K562 (cell line): ENCODE results near the gene PPM1E. TPM values are rescaled to one million over a fixed set of nuclear protein-coding genes. Genes with fewer than 3 reads are reported as not detected.

Source experiments
- ATAC-seq: fragments of 200-7000 bp; cut with Tn5 transposase; 3 replicates; pipeline ENCODE4 v1.9.1; 2020; ENCODE audit warnings: moderate library complexity
- BruUV-seq: library from RNA; stranded (reverse); fragments of 400-500 nt; replicated peaks from 2 replicates; lab custom pipeline; 2021; lab: Mats Ljungman, UMichigan
- CTCF ChIA-PET: fragments of 300-600 bp; formaldehyde crosslinking; extraction: SDS; loops from one replicate; lab custom pipeline; 2021; ENCODE audit warnings: low intra/inter-chr PET ratio; lab: Yijun Ruan, JAX
- POLR2A ChIA-PET: fragments of 300-600, 350-650 bp; sonication (Branson Sonifier 250); formaldehyde crosslinking; extraction: SDS; loops from one replicate; lab custom pipeline; 2021; ENCODE audit warnings: antibody characterized with exemption, inconsistent platforms; lab: Yijun Ruan, JAX
- DNase-seq, 4 experiments: peaks; one replicate each; pipeline versions ENCODE4 v3.0.0 to v3.0.0-alpha.2; 2011 to 2018; ENCODE audit warnings: low spot score in 3 of 4, mixed read lengths in 3 of 4; ENCODE audit errors: extremely low read depth in 1 of 4
- FAIRE-seq: peaks from 2 replicates; lab custom pipeline; 2011; peaks lifted over from hg19 to GRCh38; lab: Jason Lieb, UNC
- H2AFZ ChIP-seq: 2 replicates; pipeline ENCODE4 v1.6.0; 2011; ENCODE audit warnings: low read depth, low read length, control low read depth, inconsistent platforms
- H3K27ac ChIP-seq: fragments of 200-600 bp; 3 replicates; pipeline ENCODE4 v1.8.0; 2011; ENCODE audit warnings: low read depth, mild to moderate bottlenecking, control low read depth, inconsistent platforms, low read length, moderate library complexity, mixed read lengths; ENCODE audit errors: extremely low read depth
- H3K27me3 ChIP-seq, 2 experiments: fragments of 300-600 bp in 1 of 2; 2 replicates in 1 of 2; 3 replicates in 1 of 2; pipeline versions ENCODE4 v1.6.0 to v1.8.0; 2011; ENCODE audit warnings: inconsistent platforms in 2 of 2, low read length in 2 of 2, mild to moderate bottlenecking in 1 of 2, mixed read lengths in 1 of 2, moderate library complexity in 1 of 2; ENCODE audit not compliant: control insufficient read depth in 2 of 2, insufficient read depth in 2 of 2
- H3K36me3 ChIP-seq: fragments of 300-600 bp; 3 replicates; pipeline ENCODE4 v1.8.0; 2011; ENCODE audit warnings: mild to moderate bottlenecking, low read length, inconsistent platforms; ENCODE audit not compliant: control insufficient read depth, insufficient read depth
- H3K4me1 ChIP-seq, 2 experiments: fragments of 200-600 bp in 1 of 2; replicated peaks in 1 of 2; 2 replicates in 1 of 2; 3 replicates in 1 of 2; pipeline versions ENCODE4 v1.5.1 to v1.8.0; 2011; ENCODE audit warnings: inconsistent platforms in 2 of 2, low read length in 2 of 2, mild to moderate bottlenecking in 1 of 2, mixed read lengths in 1 of 2, moderate library complexity in 1 of 2; ENCODE audit not compliant: control insufficient read depth in 2 of 2, insufficient read depth in 2 of 2
- H3K4me2 ChIP-seq: 2 replicates; pipeline ENCODE4 v1.6.1; 2011; ENCODE audit warnings: low read length, control low read depth, inconsistent platforms, mixed read lengths; ENCODE audit not compliant: insufficient read depth
- H3K4me3 ChIP-seq: fragments of 200-600 bp; sonication (generic), shearing (Covaris generic); 2 replicates; pipeline ENCODE4 v1.5.1; 2016; ENCODE audit warnings: control low read depth, inconsistent platforms
- H3K79me2 ChIP-seq: fragments of 200-600 bp; 3 replicates; pipeline ENCODE4 v1.8.0; 2011; ENCODE audit warnings: low read length, inconsistent platforms; ENCODE audit not compliant: control insufficient read depth, insufficient read depth
- H3K9ac ChIP-seq, 2 experiments: 2 replicates each; pipeline versions ENCODE4 v1.6.0 to v1.6.1; 2011; ENCODE audit warnings: low read depth in 2 of 2, low read length in 2 of 2, control low read depth in 1 of 2, inconsistent platforms in 1 of 2, mild to moderate bottlenecking in 1 of 2, mixed read lengths in 1 of 2; ENCODE audit not compliant: insufficient read depth in 1 of 2
- H3K9me1 ChIP-seq: one replicate; pipeline ENCODE4 v1.6.0; 2011; ENCODE audit warnings: inconsistent platforms, mild to moderate bottlenecking, low read length, moderate library complexity; ENCODE audit not compliant: control insufficient read depth, insufficient read depth
- H3K9me3 ChIP-seq: replicated peaks from 2 replicates; pipeline ENCODE4 v1.5.1; 2011; ENCODE audit warnings: low read depth, low read length, inconsistent platforms; ENCODE audit not compliant: control insufficient read depth, insufficient read depth
- H4K20me1 ChIP-seq: replicated peaks from 2 replicates; pipeline ENCODE4 v1.6.1; 2011; ENCODE audit warnings: low read length, inconsistent platforms, mixed read lengths; ENCODE audit not compliant: control insufficient read depth, insufficient read depth
- GTF2F1 ChIP-seq: IDR thresholded peaks from 2 replicates; pipeline ENCODE4 v1.6.1; 2011; ENCODE audit warnings: low read depth, low read length, improper control_type of control experiment
- STAT5A ChIP-seq: IDR thresholded peaks from 2 replicates; pipeline ENCODE4 v1.6.1; 2012; ENCODE audit warnings: low read length, inconsistent platforms, borderline replicate concordance
- ZBTB1 ChIP-seq: sonication (generic); formaldehyde crosslinking; IDR thresholded peaks from 2 replicates; pipeline ENCODE4 v1.8.1; 2023; ENCODE audit warnings: missing genetic modification reagents, low read depth, mild to moderate bottlenecking, borderline replicate concordance
- ZBTB11 ChIP-seq, 3 experiments: fragments of 200-800 bp in 1 of 3; fragments of 250-450 bp in 1 of 3; fragments of 450-650 bp in 1 of 3; sonication (Bioruptor Pico) in 1 of 3; sonication (Bioruptor generic) in 1 of 3; formaldehyde crosslinking in 1 of 3; IDR thresholded peaks; 2 replicates each; pipeline versions ENCODE4 v1.6.1 to v1.8.0; 2016 to 2022; ENCODE audit warnings: mild to moderate bottlenecking in 2 of 3, missing genetic modification characterization in 2 of 3, missing compliant biosample characterization in 1 of 3, moderate library complexity in 1 of 3
- WGBS: fragments of 100-300 bp; shearing (Covaris generic); methylation state at CpG from one replicate; pipeline ENCODE4 v1.1.6; 2016; ENCODE audit warnings: low coverage, mixed read lengths; ENCODE audit not compliant: insufficient coverage; ENCODE audit errors: missing lambda C conversion rate; 5-methylcytosine and 5-hydroxymethylcytosine counted together
- in situ Hi-C: fragments of 300-500 bp; cut with MboI; formaldehyde crosslinking; loops from 4 replicates; pipeline ENCODE4 v1.15.0; 2018; ENCODE audit warnings: inconsistent platforms, mixed read lengths
- intact Hi-C: fragments of 100-400 bp; cut with micrococcal nuclease; formaldehyde crosslinking; loops from 2 replicates; pipeline ENCODE4 v1.14.2; 2022
- polyA plus RNA-seq, 8 experiments: library from polyadenylated mRNA; depleted of rRNA in 4 of 8; stranded (reverse) in 5 of 8; unstranded in 3 of 8; fragments of >200 nt; fragmentation: Nextera tagmentation in 2 of 8; fragmentation: Illumina TruSeq in 1 of 8; extraction: Ambion mirVana in 2 of 8; extraction: Trizol in 1 of 8; gene quantifications; 2 replicates each; pipeline versions ENCODE4 v1.2.1 to v1.2.3, GENCODE V29; 2011 to 2014; ENCODE audit warnings: inconsistent platforms in 1 of 8, missing spikeins in 1 of 8
- total RNA-seq, 7 experiments: library from RNA; depleted of rRNA in 6 of 7; stranded (reverse); fragments of >200 nt in 6 of 7; fragmentation: Illumina TruSeq in 2 of 7; extraction: Trizol in 2 of 7; gene quantifications; 2 replicates each; pipeline versions ENCODE4 v1.2.1 to v1.2.3, GENCODE V29; 2011 to 2021; ENCODE audit warnings: low replicate concordance in 1 of 7
- TF ChIP-seq, protein P1 (sequence below): fragments of 450-650 bp; conservative IDR thresholded peaks from 2 replicates; pipeline ENCODE4 v1.6.1; 2016; ENCODE audit warnings: missing genetic modification characterization, low read depth, mild to moderate bottlenecking, missing compliant biosample characterization, moderate library complexity
- TF ChIP-seq, protein P2 (sequence below), 3 experiments: fragments of 200-800 bp in 1 of 3; sonication (Bioruptor generic) in 1 of 3; sonication (generic) in 1 of 3; formaldehyde crosslinking in 1 of 3; IDR thresholded peaks; 2 replicates each; pipeline versions ENCODE4 v1.6.1 to v1.8.0; 2016 to 2022; ENCODE audit warnings: mild to moderate bottlenecking in 2 of 3, missing compliant biosample characterization in 2 of 3, missing genetic modification characterization in 2 of 3, missing genetic modification reagents in 1 of 3

Gene PPM1E
- total and polyA plus RNA-seq, 9 of the 15 experiments (the other 6 are each of a cell fraction or from before 2014, with no cell fraction given), result 1.0 to 5.7 (median 4.7) TPM

GRCh38 chr17:58913971-58914769 lies 158.5 kb downstream of the PPM1E start (continued):
- TF ChIP-seq GTF2F1, result no peak
- TF ChIP-seq, protein P1, sequence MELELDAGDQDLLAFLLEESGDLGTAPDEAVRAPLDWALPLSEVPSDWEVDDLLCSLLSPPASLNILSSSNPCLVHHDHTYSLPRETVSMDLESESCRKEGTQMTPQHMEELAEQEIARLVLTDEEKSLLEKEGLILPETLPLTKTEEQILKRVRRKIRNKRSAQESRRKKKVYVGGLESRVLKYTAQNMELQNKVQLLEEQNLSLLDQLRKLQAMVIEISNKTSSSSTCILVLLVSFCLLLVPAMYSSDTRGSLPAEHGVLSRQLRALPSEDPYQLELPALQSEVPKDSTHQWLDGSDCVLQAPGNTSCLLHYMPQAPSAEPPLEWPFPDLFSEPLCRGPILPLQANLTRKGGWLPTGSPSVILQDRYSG (tag), result no peak
- TF ChIP-seq, protein P2, sequence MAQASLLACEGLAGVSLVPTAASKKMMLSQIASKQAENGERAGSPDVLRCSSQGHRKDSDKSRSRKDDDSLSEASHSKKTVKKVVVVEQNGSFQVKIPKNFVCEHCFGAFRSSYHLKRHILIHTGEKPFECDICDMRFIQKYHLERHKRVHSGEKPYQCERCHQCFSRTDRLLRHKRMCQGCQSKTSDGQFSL (CRISPR knock-in tag; IDR thresholded peaks at IDR 0.05), result no peak
- TF ChIP-seq, protein P2 (tag; IDR thresholded peaks at IDR 0.05), result peak in 1 of 2 experiments; percentile 65; a peak in 1 of 4 replicates
- no peak for TF ChIP-seq ZBTB1

GRCh38 chr17:58917228-58917627 lies 161.6 kb downstream of the PPM1E start:
- ChIA-PET CTCF (no interaction called here), POLR2A (interaction anchor here (0.7 kb wide), 1 partner anchor 1336 kb away, joined by 3 read pairs; no protein-coding TSS in a partner anchor)
- no peak for FAIRE-seq
- no peaks in the 10 kb centered on the region for H3K9me1 ChIP-seq
- H3K9ac ChIP-seq, result no peak overlapping the region
- no peaks in the 10 kb centered on the region; the same call in 1 of the 2 replicates for H3K9me3 ChIP-seq
- H3K27me3 ChIP-seq, result no peaks in the 10 kb centered on the region
- H3K4me3 ChIP-seq, result no peak overlapping the region
- H2AFZ ChIP-seq, result no peak overlapping the region
- 13% methylated on average over 1 of the region's 1 CpG for WGBS
- no peaks in the 10 kb centered on the region for H4K20me1 ChIP-seq
- no peaks in the 10 kb centered on the region for H3K36me3 ChIP-seq
- in situ Hi-C loops, result no loop called here
- H3K4me1 ChIP-seq, result no peaks in the 10 kb centered on the region; a peak in 1 of 5 replicates
- no peak for DNase-seq
- no peak for ATAC-seq
- TF ChIP-seq STAT5A (no peak), ZBTB11 (CRISPR knock-in tag; IDR thresholded peaks at IDR 0.05) (peak in 1 of 3 experiments; percentile 42; a peak in 2 of 6 replicates)
- no peaks in the 10 kb centered on the region for H3K79me2 ChIP-seq
- no peak overlapping the region for H3K27ac ChIP-seq
- BruUV-seq, result no TSS peak
- no peak overlapping the region for H3K4me2 ChIP-seq
- intact Hi-C loops, result no loop called here
